BLaER1 (cell line): ENCODE measurements around the gene CAPN10.

Experiments used
- H3K27ac ChIP-seq: shearing (Covaris generic); formaldehyde crosslinking; 2 replicates; pipeline ENCODE4 v1.8.1; 2022
- H3K27me3 ChIP-seq: shearing (Covaris generic); formaldehyde crosslinking; 2 replicates; pipeline ENCODE4 v1.8.1; 2022
- H3K36me3 ChIP-seq: shearing (Covaris generic); formaldehyde crosslinking; 2 replicates; pipeline ENCODE4 v1.8.1; 2022
- H3K4me1 ChIP-seq: shearing (Covaris generic); formaldehyde crosslinking; 2 replicates; pipeline ENCODE4 v1.8.1; 2022
- H3K4me2 ChIP-seq: shearing (Covaris generic); formaldehyde crosslinking; 2 replicates; pipeline ENCODE4 v1.8.1; 2022
- H3K4me3 ChIP-seq: shearing (Covaris generic); formaldehyde crosslinking; 2 replicates; pipeline ENCODE4 v1.8.1; 2022
- H3K9ac ChIP-seq: shearing (Covaris generic); formaldehyde crosslinking; 2 replicates; pipeline ENCODE4 v1.8.1; 2022
- H3K9me3 ChIP-seq: shearing (Covaris generic); formaldehyde crosslinking; 2 replicates; pipeline ENCODE4 v1.8.1; 2022
- H4K20me1 ChIP-seq: shearing (Covaris generic); formaldehyde crosslinking; 2 replicates; pipeline ENCODE4 v1.8.1; 2022
- Cebpa-rat ChIP-seq: shearing (Covaris generic); IDR thresholded peaks from 2 replicates; pipeline ENCODE4 v1.8.1; 2022

The CAPN10 gene

GRCh38 chr2:240642806-240643092 is 56.2 kb downstream of the CAPN10 start:
- no peak overlapping the region for H3K4me2 ChIP-seq
- no peak overlapping the region for H3K4me3 ChIP-seq
- peaks cover 2% of the 10 kb centered on the region; the same call in 1 of the 2 replicates for H3K27me3 ChIP-seq
- H3K9me3 ChIP-seq = peaks cover 30% of the 10 kb centered on the region
- H3K4me1 ChIP-seq = peaks cover 15% of the 10 kb centered on the region
- H3K36me3 ChIP-seq = no peaks in the 10 kb centered on the region
- no peak overlapping the region for H3K27ac ChIP-seq
- no peak for TF ChIP-seq Cebpa-rat
- H4K20me1 ChIP-seq = no peaks in the 10 kb centered on the region
- H3K9ac ChIP-seq = no peak overlapping the region

- H3K27me3 ChIP-seq = peaks cover 7% of the 10 kb centered on the region
- H3K27ac ChIP-seq = no peak overlapping the region
- TF ChIP-seq Cebpa-rat = no peak
- no peak overlapping the region for H3K4me3 ChIP-seq
- no peaks in the 10 kb centered on the region for H4K20me1 ChIP-seq
- H3K9me3 ChIP-seq = peaks cover 30% of the 10 kb centered on the region
- peaks cover 18% of the 10 kb centered on the region for H3K4me1 ChIP-seq
- no peak overlapping the region for H3K4me2 ChIP-seq
- no peaks in the 10 kb centered on the region for H3K36me3 ChIP-seq
- no peak overlapping the region for H3K9ac ChIP-seq
Measured at GRCh38 chr2:240643093-240643810, 56.7 kb downstream of the CAPN10 start.

DNA sequence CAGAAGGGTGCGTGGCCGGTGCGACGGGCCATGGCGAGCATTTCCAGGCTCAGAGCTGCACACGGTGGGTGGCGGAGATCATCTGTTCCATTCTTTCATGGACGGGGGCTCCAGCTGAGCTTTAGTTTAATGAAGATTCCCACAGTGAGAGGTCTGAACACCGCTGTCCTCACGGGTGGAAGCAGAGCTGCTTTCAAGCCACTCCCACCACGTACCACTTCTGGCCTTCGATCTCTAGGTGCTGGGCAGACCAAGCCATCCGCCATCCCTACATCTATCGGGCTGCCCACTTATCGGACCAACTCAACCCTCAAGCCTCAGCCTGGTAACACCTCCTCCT is 57.2 kb downstream of the CAPN10 start:
- Histone ChIP-seq H3K27me3 (peaks cover 12% of the 10 kb centered on the region), H3K4me2 (no peak overlapping the region)

DNA sequence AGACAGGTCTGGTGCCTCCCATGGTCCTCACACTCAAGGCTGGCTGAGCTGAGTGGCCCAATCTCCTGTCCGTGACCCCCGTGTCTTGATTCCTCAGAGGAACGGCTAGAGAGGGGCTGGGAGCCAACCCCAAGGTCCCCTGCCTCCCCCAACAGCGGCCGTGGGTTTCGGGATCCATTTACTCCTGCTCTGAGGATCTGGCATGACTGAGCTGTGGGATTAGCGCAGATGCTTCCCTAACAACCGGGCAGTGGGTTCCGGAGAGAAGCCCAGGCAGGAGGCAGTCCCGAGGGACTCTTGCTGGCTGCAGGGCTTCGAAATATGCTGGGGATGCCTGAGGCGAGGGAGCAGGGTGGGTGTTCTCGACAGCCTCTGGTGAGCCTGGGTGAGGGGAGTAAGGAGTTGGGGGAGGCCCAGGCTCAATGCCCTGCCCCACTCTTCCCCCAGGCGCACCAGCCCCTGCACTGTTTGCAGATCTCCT is 57.7 kb downstream of the CAPN10 start:
- H3K9me3 ChIP-seq = peaks cover 29% of the 10 kb centered on the region
- H3K4me3 ChIP-seq = no peak overlapping the region
- H3K36me3 ChIP-seq = no peaks in the 10 kb centered on the region
- H3K4me1 ChIP-seq = peaks cover 26% of the 10 kb centered on the region
- H4K20me1 ChIP-seq = no peaks in the 10 kb centered on the region
- no peak for TF ChIP-seq Cebpa-rat
- no peak overlapping the region for H3K9ac ChIP-seq
- peaks cover 16% of the 10 kb centered on the region for H3K27me3 ChIP-seq
- peak overlapping the region; percentile 43 for H3K4me2 ChIP-seq
- H3K27ac ChIP-seq = no peak overlapping the region

More for the DNA sequence above, 57.2 kb downstream of the CAPN10 start:
- Histone ChIP-seq H3K27ac (no peak overlapping the region), H3K9ac (no peak overlapping the region), H3K9me3 (peaks cover 30% of the 10 kb centered on the region), H4K20me1 (no peaks in the 10 kb centered on the region), H3K4me1 (peaks cover 23% of the 10 kb centered on the region), H3K4me3 (no peak overlapping the region), H3K36me3 (no peaks in the 10 kb centered on the region)
- TF ChIP-seq Cebpa-rat = no peak

DNA sequence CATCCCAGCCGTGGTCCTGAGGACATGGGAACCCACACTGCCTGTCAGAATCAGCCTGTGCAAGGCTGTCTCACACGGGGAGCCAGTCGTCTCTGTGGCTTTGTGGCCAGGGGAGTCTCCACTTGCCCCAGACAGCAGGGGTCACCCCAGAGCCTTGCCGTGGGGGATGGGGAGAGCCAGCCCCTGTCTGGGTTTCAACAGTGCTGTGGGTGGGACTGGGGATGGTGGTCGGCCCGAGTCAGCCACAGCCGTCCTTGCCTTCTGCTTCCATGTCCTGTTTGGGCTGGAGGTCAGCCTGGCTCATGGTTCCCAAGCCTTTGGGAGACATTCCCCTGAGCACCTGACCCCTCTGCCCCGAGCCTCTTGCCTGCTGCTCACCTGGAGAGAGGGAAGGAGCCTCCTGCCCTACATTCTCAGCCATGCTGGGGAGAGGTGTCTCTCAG is 58.3 kb downstream of the CAPN10 start:
- no peak overlapping the region for H3K4me3 ChIP-seq
- no peak overlapping the region for H3K27ac ChIP-seq
- peaks cover 26% of the 10 kb centered on the region for H3K4me1 ChIP-seq
- no peak overlapping the region for H3K9ac ChIP-seq
- no peaks in the 10 kb centered on the region for H3K36me3 ChIP-seq
- no peaks in the 10 kb centered on the region for H4K20me1 ChIP-seq
- peaks cover 20% of the 10 kb centered on the region for H3K27me3 ChIP-seq
- TF ChIP-seq Cebpa-rat = no peak
- H3K4me2 ChIP-seq = peak overlapping the region; percentile 43; the same call in 1 of the 2 replicates
- H3K9me3 ChIP-seq = peaks cover 22% of the 10 kb centered on the region

- Histone ChIP-seq H3K27me3 (peaks cover 20% of the 10 kb centered on the region), H3K4me1 (peaks cover 26% of the 10 kb centered on the region), H3K4me2 (no peak overlapping the region), H3K27ac (no peak overlapping the region), H3K9ac (no peak overlapping the region), H3K9me3 (peaks cover 21% of the 10 kb centered on the region), H3K36me3 (no peaks in the 10 kb centered on the region), H4K20me1 (no peaks in the 10 kb centered on the region), H3K4me3 (no peak overlapping the region)
- no peak for TF ChIP-seq Cebpa-rat
Measured at GRCh38 chr2:240645346-240645745, 58.8 kb downstream of the CAPN10 start.

DNA sequence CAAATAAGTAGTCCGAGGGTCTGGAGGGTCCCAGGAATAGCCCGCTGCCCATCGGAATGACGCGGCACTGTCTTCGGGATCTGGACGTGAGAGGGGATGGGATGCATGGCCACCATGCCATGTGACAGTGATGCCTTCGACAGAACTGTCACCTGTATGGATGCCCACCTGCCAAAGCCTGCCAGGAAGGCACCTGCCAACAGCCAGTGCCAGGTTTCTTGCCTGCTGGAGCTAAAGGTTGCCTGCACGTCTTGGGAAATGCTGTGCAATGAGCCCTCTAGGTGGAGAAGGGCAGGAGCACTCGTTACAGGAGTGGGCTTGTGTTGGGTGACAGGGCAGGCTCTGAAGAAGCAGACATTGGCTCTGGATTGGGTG is 59.3 kb downstream of the CAPN10 start:
- Histone ChIP-seq H3K4me1 (peaks cover 26% of the 10 kb centered on the region), H3K27me3 (peaks cover 20% of the 10 kb centered on the region), H3K4me2 (no peak overlapping the region), H3K9me3 (peaks cover 21% of the 10 kb centered on the region), H3K27ac (no peak overlapping the region), H3K36me3 (no peaks in the 10 kb centered on the region), H3K9ac (no peak overlapping the region), H3K4me3 (no peak overlapping the region), H4K20me1 (no peaks in the 10 kb centered on the region)
- TF ChIP-seq Cebpa-rat = no peak

GRCh38 chr2:240646176-240646899 is 59.8 kb downstream of the CAPN10 start:
- Histone ChIP-seq H3K36me3 (no peaks in the 10 kb centered on the region), H3K4me1 (peaks cover 26% of the 10 kb centered on the region), H3K9ac (no peak overlapping the region), H3K27me3 (peaks cover 20% of the 10 kb centered on the region), H3K4me2 (no peak overlapping the region), H3K9me3 (peaks cover 17% of the 10 kb centered on the region), H3K27ac (no peak overlapping the region), H4K20me1 (no peaks in the 10 kb centered on the region), H3K4me3 (no peak overlapping the region)
- no peak for TF ChIP-seq Cebpa-rat

GRCh38 chr2:240646900-240647502 is 60.5 kb downstream of the CAPN10 start:
- Histone ChIP-seq H3K9me3 (peaks cover 13% of the 10 kb centered on the region), H3K4me3 (no peak overlapping the region), H3K9ac (no peak overlapping the region), H3K4me2 (no peak overlapping the region), H4K20me1 (no peaks in the 10 kb centered on the region), H3K27ac (no peak overlapping the region), H3K27me3 (peaks cover 20% of the 10 kb centered on the region), H3K36me3 (no peaks in the 10 kb centered on the region), H3K4me1 (peaks cover 26% of the 10 kb centered on the region)
- TF ChIP-seq Cebpa-rat = no peak

- no peak for TF ChIP-seq Cebpa-rat
Measured at GRCh38 chr2:240647503-240648154, 61.1 kb downstream of the CAPN10 start.

More at GRCh38 chr2:240647503-240648154, 61.1 kb downstream of the CAPN10 start:
- H3K9ac ChIP-seq = no peak overlapping the region
- H3K4me1 ChIP-seq = peaks cover 26% of the 10 kb centered on the region
- H3K27ac ChIP-seq = no peak overlapping the region
- H3K4me2 ChIP-seq = peak overlapping the region; percentile 52; the same call in 1 of the 2 replicates
- no peaks in the 10 kb centered on the region for H4K20me1 ChIP-seq
- peaks cover 6% of the 10 kb centered on the region for H3K9me3 ChIP-seq
- peaks cover 20% of the 10 kb centered on the region for H3K27me3 ChIP-seq
- H3K4me3 ChIP-seq = no peak overlapping the region
- H3K36me3 ChIP-seq = no peaks in the 10 kb centered on the region
